CD4-positive, alpha-beta T cell treated with Interleukin-15 for 4 hours (primary cell): ENCODE data around the gene VPS50.
"Not testable (repeated sequence)": the region's sequence is repeated elsewhere in the genome, so short reads cannot be mapped to it uniquely, and the experiment has no call there.

Source experiments
- DNase-seq: peaks from one replicate; pipeline ENCODE4 v3.0.0-alpha.2; 2020; ENCODE audit warnings: low spot score

VPS50 gene

DNA sequence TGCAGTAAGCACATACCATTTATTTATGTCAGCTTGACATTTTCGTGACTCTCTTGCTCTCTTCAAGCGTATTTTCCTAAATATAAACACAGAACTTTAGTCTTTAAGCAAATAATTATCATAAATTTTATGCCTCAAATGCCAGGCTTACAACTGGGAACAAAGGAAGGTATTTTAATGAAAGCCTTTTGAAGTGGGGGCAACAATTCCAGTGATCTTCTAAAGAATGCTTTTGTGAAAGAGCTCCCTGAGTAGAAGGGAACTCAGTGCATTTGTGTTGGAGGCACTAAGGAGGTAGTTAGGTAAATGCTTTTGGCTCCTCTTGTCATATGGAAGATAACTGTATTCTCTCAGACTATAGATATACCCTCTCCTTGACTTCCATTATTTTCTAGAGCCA is 104.9 kb downstream of the VPS50 start:
- DNase-seq, result no peak

DNA sequence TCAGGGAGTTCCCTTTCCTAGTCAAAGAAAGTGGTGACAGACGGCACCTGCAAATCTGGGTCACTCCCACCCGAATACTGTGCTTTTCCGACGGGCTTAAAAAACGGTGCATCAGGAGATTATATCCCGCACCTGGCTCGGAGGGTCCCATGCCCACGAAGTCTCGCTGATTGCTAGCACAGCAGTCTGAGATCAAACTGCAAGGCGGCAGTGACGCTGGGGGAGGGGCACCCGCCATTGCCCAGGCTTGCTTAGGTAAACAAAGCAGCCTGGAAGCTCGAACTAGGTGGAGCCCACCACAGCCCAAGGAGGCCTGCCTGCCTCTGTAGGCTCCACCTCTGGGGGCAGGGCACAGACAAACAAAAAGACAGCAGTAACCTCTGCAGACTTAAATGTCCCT is 110.0 kb downstream of the VPS50 start:
- DNase-seq, result not testable (repeated sequence)

DNA sequence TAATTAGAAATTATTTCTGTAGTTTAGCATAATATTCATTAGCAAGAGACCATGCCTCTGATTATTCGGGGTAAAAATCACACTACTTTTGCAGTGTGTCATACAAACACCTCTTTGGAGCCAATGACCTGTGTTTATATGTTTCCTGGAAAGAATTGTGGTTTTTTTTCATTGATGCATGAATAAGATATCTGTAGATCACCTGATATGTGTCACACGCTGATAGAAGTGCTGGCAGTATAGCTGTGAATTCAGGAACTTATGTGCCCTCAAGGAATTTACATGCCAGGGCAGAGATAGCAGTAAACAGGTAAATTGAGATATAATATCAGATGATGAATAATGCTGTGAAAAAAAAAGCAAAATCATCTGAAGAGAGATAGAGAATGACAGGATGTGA is 118.2 kb downstream of the VPS50 start:
- no peak for DNase-seq

DNA sequence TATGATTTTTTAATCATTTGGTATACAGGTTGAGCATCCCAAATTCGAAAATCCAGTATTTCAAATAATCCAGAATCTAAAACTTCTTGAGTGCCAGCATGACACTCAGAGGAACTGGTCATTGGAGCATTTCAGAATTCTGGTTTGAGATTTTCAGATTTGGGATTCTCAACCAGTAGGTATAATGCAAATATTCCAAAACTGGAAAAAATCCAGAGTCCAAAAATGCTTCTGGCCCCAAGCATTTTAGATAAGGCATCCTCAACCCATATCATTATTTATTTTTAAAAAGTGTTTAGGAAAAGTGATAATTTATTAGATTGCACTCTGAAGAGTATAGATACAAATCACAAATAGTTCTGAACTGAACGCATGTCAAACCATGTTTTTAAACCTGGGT is 120.7 kb downstream of the VPS50 start:
- DNase-seq, result no peak

DNA sequence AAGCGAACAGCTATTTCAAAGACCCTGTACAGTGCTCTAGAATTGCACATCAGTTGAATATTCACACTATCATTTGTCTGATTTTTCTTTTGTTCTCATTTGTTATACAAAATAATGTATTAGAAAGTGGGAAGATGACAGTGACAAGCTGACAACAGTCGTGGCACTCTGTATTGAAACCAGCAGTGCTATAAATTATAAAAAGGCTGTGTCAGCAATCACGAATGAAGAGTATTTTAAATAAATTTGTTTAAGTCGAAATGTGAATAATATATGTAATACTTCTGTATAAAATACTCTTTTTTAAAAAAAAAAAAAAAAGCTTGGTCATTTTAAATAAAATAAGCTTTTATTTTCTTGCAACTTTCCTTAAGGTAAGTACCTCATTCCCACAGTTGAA is 122.6 kb downstream of the VPS50 start:
- no peak for DNase-seq

DNA sequence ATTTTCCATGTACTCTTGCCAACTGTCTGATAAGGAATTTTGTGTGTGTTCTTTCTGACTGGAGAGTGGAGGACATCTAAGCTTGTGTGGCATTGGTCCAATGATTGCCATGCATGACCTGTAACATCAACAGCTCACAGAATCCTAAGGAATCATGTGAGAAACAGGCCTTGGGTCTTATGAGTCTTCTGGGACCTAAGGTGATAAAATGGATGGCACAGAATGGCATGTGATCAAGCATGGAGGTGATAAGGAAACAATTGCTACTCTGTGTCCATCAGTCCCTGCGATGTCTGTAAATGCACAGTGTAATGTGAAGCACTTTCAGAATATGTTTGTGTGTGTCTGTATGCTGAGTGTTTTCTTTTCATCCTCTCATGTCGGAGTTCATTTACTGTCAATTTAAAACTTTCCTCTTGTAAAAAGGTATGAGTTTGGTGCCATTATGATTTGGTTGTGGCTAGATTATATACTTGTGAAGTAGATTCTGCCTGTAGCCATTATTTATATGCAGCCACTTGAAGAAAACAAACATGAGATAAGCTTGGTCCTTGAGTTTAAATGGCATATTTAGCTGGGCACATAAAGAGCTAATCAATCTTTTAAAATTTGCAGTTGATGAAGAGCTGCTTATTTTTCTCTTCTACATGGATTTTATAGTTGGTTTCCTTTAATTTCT is 127.5 kb downstream of the VPS50 start:
- DNase-seq, result no peak

DNA sequence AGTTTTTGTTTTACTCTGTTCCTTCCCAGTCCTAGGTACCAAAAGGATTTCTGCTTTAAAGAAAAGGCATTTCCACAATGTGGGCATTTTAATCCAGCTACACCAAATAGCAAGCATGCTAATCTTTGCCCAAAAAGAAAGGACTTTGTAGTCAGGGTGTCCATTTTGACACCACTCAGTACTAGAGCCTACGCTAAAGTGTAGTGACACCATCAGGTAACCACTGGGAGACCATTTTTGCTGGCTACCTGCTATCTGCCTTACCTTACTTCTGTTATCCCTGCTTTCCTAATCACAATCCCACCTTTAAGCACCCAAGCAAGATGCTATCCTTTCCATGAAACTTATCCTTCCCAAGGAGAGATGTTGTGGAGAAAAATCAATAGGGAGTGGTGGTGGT is 129.7 kb downstream of the VPS50 start:
- DNase-seq, result no peak

DNA sequence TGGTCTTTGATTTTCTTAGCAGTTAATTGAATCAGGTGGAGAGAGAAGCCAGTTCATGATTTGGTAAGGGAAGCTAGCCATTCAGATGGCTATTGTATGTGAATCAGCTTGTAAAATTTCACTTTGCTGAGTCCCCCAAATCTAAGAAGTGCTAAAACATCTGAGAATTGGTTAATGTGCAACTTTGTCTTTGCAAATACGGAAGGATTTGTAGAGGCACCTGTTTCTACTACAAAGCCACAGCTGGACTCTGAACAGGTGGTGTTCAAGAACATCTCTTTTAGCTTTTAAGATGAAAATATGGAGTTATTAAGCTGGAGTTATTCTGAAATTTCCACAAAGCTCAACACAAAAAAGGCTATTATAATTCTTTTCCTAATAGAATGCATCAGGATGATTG is 132.6 kb downstream of the VPS50 start:
- DNase-seq, result no peak

DNA sequence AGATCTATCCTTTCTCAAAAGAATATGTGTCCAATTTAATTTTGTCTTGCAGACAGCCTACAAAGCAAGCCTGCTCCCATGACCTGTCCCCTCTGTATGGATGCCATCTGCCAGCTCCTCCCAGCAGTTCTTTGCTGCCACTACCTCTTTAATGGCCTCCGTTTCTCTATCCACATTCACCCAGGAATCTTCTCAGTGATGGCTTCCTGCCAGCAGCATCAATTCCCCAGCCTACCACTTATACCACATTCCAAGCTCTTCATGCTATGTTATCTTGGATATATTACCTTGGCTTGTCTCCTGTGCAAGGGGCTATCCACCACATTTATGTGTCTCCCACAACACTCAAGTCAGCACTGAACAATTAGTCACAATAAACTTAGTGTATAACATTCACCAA is 133.2 kb downstream of the VPS50 start:
- DNase-seq, result no peak

DNA sequence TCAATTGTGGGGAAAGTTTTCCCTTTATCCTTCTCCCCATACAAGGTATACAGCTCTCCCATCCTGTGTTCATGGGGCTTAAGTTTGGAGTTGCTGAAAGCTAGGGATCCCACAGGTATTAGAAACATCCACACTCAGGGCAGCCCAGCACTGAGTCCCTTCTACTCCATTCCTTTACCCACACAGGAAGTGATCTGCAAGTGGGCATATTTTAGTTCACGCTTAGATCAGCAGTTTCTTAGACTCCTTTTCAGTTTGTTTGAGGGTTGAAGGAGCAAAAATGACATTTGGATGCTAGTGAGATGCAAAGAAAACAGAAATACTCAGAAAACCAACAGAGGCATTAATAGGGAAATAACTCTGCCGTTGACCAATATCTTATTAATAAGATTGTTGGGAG is 134.7 kb downstream of the VPS50 start:
- DNase-seq, result no peak

DNA sequence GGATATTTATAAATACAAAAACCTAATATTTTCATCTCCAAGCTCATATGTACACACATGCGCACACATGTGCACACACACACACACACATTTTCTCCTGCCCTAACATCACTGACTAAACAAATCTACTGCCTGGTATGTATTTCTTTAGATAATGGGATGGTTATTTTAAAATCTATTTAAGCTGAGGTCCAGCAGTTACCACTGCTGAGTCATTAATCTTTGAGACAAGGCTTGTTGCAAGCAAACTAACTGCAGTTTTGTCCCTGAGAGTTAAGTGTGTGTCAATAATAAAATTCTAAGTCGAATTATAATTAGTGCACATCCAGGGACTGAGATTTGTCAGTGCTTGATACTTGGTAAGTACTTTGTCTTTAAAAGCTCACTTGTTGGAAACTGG is 135.1 kb downstream of the VPS50 start:
- DNase-seq, result no peak

DNA sequence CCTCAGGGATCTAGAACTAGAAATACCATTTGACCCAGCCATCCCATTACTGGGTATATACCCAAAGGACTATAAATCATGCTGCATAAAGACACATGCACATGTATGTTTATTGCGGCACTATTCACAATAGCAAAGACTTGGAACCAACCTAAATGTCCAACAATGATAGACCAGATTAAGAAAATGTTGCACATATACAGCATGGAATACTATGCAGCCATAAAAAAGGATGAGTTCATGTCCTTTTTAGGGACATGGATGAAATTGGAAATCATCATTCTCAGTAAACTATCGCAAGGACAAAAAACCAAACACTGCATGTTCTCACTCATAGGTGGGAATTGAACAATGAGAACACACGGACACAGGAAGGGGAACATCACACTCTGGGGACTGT is 138.8 kb downstream of the VPS50 start:
- DNase-seq, result not testable (repeated sequence)

DNA sequence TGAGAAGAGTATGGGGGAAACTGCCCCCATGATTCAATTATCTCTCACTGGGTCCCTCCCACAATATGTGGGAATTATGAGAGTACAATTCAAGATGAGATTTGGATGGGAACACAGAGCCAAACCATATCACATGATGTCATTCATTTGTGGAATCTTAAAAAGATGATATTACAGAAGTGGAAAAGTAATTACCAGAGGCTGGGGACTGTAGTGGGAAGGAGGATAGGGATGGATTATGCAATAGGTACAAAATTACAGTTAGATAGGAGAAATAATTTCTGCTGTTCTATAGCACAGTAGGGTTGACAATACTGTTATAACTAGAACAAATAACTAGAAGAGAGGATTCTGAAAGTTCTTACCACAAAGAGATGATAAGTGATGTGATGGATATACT is 141.4 kb downstream of the VPS50 start:
- no peak for DNase-seq

DNA sequence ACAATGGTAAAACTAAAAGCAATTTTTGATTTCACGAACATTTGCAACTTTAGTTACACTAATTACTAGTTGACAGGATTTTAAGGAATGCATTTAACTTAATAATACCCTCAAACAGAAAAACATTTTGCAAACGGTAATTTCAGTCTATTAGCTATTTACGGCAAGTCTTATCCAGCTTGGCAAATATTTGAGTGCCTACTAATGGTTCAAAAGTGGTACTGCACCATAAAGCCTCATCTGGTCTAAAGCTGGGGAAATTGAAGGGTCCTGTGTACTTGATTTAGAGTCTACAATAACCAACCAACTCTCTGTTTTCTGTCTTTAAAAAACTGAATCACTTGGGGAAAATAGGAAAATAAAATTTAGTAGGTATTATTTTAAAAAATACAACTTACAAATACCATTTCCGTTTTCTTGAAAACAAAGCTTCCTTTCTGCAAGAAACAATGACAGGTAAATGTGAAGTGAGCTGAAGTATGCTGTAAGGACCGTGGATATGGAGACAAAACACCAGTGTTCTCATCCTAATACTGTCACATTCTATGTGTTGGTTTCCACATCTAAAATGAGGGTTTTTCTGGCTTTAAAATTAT is 142.3 kb downstream of the VPS50 start:
- peak; percentile 4 for DNase-seq

DNA sequence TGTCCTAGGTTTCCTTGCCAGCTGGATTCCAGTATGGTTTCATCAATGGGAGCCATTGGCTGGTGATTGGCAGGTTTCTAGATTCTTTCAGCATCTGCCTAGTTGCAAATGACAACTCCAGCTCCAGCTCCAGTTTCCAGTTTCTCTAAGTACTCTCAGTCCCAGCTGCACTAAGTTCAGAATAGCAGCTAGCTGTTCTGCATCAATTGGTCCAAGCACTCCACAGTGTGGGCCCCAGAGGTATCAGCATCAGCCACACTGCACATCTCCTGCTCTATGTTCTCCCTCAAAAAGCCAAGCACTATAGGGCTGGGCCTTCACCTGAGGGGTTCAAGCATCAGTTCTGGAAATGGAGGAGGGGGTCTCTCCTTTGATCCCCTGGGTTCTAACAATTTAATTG is 143.4 kb downstream of the VPS50 start:
- DNase-seq, result no peak

DNA sequence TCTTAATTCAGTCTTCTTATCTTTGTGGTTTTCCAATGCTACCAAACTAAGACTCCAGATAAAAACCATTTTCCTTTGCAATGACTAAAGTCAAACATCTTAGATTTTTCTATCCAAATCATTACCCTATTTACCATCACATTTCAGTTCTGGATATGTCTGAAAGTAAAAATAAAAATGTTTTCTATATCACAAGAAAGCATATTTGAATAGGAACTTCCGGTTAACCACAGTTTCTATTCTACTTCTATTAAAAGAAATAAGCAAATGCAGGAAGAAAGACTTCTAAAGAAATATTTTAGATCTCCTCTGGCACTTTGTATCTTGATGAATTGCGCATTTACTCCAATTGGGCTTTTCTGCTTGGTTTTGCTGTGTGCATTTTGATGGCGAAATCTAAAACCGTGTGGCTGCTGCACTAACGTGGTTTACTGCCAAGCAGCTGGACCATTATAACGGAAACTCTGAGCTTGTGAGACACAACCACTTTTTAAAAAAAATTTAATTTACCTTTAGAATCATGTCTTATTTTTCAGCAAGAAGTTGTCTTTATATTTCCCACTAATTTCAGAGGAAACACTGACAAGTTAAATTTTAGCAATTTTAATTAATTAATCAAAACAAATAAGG is 146.1 kb downstream of the VPS50 start:
- DNase-seq, result no peak

DNA sequence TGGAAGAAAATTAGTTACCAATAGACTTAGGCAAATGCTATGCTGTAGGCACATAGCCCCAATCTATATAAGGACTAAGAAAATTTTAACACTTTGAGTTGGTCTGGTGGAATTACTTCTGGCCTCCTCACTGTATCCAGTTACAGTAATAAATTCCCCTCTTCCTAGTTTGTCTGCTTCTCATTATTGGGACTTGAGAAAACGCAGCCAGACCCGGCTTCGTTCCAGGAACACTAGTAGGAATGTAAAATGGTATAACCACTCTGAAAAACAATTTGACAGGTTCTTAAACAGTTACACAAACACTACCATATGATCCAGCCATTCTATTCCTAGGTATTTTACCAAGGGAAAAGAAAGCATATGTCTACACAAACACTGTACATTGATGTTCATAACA is 150.2 kb downstream of the VPS50 start:
- no peak for DNase-seq

DNA sequence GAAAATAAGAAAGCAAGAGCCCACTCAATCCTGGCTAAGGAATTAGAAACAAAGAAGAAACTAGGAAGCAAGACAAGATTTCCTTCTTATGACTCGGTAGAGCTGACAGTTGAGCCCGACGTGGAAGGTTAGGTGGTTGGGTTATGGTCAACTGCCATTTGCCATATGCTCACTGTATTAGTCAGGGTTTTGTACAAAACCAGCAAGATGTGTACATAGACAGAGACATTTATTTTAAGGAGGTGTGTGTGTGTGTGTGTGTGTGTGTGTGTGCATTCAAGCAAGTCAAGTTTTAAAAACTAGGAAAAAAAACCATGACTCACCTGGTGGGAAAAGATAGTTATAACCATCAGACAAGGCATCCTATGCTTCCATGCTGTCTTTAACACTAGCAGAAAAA is 158.5 kb downstream of the VPS50 start:
- DNase-seq, result no peak

DNA sequence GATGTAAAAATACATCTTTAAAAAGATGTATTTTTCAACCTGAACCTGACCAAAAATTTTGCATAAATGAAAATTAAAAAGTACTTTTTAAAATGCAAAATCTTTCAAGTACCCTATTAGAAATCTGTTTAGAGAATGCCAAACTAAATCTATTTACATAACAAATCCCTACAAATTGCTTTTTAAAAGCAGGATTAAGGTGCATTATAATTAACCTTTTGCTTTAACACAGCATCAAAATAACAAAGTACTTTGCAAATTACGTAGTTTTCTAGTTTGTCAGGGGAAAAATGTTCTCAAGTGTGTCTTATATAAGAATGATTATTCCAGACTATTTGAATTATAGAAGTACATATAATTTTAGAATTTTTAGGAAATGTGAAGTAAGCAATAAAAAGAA is 160.8 kb downstream of the VPS50 start:
- DNase-seq, result no peak

DNA sequence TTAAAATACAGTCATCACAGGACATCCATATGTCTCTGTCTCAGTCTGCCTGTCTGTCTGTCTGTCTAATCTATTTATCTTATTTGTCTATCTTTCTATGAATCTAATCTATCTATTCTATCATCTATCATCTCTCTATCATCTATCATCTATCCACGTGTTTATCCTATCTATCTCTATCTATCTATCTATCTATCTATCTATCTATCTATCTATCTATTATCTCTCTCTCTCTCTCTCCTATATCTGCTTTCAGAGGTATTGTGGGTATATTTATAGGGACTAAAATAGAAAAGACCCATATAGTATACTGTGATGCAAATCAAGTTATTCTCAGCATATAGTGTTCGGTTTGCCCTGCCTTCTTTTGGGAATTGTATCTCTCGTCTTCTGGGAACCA is 167.5 kb downstream of the VPS50 start:
- DNase-seq, result no peak

DNA sequence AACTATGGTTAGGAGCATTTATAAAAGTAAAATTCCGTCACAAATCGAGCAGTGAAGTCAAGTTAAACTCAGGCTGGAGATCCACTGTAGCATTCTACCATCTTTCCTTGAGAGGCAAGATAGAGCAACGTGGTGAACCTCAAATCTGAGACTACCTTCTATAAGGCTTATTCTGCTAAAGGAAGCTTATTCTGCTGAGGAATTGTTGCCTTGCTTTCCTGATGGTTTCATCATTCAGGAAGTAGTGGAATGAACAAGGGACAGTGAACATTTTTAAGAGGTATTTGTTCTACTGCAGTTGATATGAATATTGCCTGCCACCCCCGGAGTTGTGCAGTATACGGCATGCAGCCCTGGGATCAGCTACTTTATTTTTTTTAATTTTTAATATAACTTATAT is 170.8 kb downstream of the VPS50 start:
- no peak for DNase-seq

DNA sequence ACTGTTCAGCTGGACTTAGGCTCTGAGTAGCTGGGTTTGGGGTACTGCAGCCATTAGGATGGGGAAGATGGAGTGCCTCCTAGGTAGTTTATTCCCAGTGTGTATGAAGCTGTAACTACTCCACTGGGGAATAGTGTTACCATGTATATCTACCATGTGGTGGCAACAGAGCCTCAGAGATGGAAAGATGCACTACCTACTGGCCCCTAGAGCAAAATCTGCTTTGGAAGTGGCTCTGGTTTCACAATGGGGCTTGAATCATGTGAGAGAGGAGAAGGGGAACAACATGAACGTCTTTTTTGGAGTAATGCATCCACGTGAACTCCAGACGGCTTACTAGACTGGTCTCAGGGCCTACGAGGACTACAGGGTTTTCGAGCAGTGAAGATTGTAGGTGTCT is 175.1 kb downstream of the VPS50 start:
- DNase-seq, result no peak

DNA sequence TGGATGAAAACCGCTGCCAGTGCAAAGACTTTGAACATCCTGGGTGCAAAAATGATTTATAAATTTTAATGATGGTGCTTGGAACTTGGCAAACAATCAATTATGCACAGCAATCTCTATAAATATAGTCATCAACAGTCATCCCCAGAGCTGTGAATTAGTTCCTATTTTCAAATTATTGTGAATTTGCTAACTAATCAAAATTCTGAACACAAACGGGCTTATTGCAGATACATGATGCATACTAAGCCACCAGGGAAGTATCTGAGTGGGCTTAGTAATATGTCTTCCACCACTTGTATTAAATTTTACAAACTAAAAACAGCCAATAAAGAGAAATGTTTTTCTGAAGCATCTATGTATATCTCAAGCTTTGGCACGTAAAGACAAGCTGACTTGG is 177.2 kb downstream of the VPS50 start:
- DNase-seq, result no peak
